ENCODE data around the gene SLC22A31.

Gene SLC22A31

GRCh38 chr16:89179656-89180315, 20.6 kb downstream of the SLC22A31 start:
- TF ChIP-seq SIN3A (IDR thresholded peaks at IDR 0.05; ENCODE audit: borderline replicate concordance, insufficient read depth, low read length), result no peak
- TF ChIP-seq TAF1 (IDR thresholded peaks at IDR 0.05; ENCODE audit: borderline replicate concordance, insufficient read depth, low read length), result no peak

- TF ChIP-seq POLR2AphosphoS5 (IDR thresholded peaks at IDR 0.05; ENCODE audit: low read depth, low read length) (no peak), SIN3A (IDR thresholded peaks at IDR 0.05; ENCODE audit: borderline replicate concordance, insufficient read depth, low read length) (no peak), FOXP2 (optimal IDR thresholded peaks at IDR 0.05; ENCODE audit: borderline replicate concordance, extremely low read depth, extremely low read length, insufficient read depth) (no peak), REST (IDR thresholded peaks at IDR 0.05; ENCODE audit: insufficient read depth in 1 of 2, low read depth in 2 of 2, low read length in 2 of 2) (no peak), TAF1 (IDR thresholded peaks at IDR 0.05; ENCODE audit: borderline replicate concordance, insufficient read depth, low read length) (no peak)
Observed at GRCh38 chr16:89179148-89179484, 21.2 kb downstream of the SLC22A31 start.

- TF ChIP-seq SIN3A (IDR thresholded peaks at IDR 0.05; ENCODE audit: borderline replicate concordance, insufficient read depth, low read length) (no peak), FOXP2 (optimal IDR thresholded peaks at IDR 0.05; ENCODE audit: borderline replicate concordance, extremely low read depth, extremely low read length, insufficient read depth) (no peak)
Observed at GRCh38 chr16:89178453-89179147, 21.7 kb downstream of the SLC22A31 start.

DNA sequence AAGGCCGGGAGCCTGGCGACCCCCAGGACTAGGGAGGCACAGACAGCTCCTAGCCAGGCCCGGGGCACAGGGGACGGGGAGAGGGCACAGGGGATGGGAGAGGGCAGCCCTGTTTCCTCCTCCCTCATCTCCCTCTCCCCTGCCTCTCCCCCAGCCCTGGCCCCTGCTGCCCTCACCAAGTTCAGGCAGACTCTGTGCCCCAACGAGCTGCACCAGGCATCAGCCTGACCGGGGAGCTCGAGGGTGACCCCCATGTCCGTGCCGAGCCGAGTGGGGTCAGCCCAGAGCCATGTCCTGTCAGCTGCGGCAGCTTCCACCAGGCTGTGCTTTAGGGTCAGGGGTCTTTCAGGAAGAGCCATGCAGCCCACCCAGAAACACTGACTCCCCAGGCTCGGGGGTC, 22.8 kb downstream of the SLC22A31 start:
- TF ChIP-seq POLR2AphosphoS5 (IDR thresholded peaks at IDR 0.05; ENCODE audit: low read depth, low read length) (no peak), SIN3A (IDR thresholded peaks at IDR 0.05; ENCODE audit: borderline replicate concordance, insufficient read depth, low read length) (no peak), REST (IDR thresholded peaks at IDR 0.05; ENCODE audit: insufficient read depth in 1 of 2, low read depth in 2 of 2, low read length in 2 of 2) (no peak), TAF1 (IDR thresholded peaks at IDR 0.05; ENCODE audit: borderline replicate concordance, insufficient read depth, low read length) (no peak), FOXP2 (optimal IDR thresholded peaks at IDR 0.05; ENCODE audit: borderline replicate concordance, extremely low read depth, extremely low read length, insufficient read depth) (no peak)

DNA sequence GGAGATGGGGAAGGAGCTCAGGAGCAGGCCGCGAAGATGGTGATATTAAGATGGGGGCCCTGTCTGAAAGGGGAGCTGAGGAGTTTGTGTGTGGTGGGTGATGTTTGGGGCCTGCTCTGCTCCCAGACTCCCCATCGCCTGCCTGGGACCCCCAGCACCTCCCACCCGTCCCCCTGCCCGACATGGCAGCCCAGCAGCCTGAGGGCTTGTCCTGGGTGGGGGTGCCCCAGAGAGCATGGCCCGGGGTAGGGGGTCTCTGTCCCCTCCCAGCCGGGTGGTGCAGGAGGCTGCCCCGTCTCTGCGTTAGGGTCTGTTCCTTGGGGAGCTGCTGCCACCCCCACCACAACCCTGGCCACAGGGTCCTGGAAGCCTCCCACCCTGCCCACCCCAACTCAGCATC, 23.6 kb downstream of the SLC22A31 start:
- TF ChIP-seq SIN3A (IDR thresholded peaks at IDR 0.05; ENCODE audit: borderline replicate concordance, insufficient read depth, low read length), result no peak
- TF ChIP-seq FOXP2 (optimal IDR thresholded peaks at IDR 0.05; ENCODE audit: borderline replicate concordance, extremely low read depth, extremely low read length, insufficient read depth), result no peak
- no peak for TF ChIP-seq REST (IDR thresholded peaks at IDR 0.05; ENCODE audit: insufficient read depth in 1 of 2, low read depth in 2 of 2, low read length in 2 of 2)
- TF ChIP-seq TAF1 (IDR thresholded peaks at IDR 0.05; ENCODE audit: borderline replicate concordance, insufficient read depth, low read length), result no peak
- TF ChIP-seq POLR2AphosphoS5 (IDR thresholded peaks at IDR 0.05; ENCODE audit: low read depth, low read length), result no peak

GRCh38 chr16:89176147-89176690, 24.1 kb downstream of the SLC22A31 start:
- no peak for TF ChIP-seq POLR2AphosphoS5 (IDR thresholded peaks at IDR 0.05; ENCODE audit: low read depth, low read length)
- no peak for TF ChIP-seq REST (IDR thresholded peaks at IDR 0.05; ENCODE audit: insufficient read depth in 1 of 2, low read depth in 2 of 2, low read length in 2 of 2)
- no peak for TF ChIP-seq SIN3A (IDR thresholded peaks at IDR 0.05; ENCODE audit: borderline replicate concordance, insufficient read depth, low read length)
- TF ChIP-seq TAF1 (IDR thresholded peaks at IDR 0.05; ENCODE audit: borderline replicate concordance, insufficient read depth, low read length), result no peak
- TF ChIP-seq FOXP2 (optimal IDR thresholded peaks at IDR 0.05; ENCODE audit: borderline replicate concordance, extremely low read depth, extremely low read length, insufficient read depth), result no peak

Measured in PFSK-1 (cell line).